NCI-H446 treated with DMSO at 0.1 percent for 48 hours (cell line): Measurements from ENCODE around the gene ZNF747.

Experiments
- DNase-seq: peaks from one replicate; lab custom pipeline; 2025; lab: John Stamatoyannopoulos, UW

The ZNF747 gene

DNA sequence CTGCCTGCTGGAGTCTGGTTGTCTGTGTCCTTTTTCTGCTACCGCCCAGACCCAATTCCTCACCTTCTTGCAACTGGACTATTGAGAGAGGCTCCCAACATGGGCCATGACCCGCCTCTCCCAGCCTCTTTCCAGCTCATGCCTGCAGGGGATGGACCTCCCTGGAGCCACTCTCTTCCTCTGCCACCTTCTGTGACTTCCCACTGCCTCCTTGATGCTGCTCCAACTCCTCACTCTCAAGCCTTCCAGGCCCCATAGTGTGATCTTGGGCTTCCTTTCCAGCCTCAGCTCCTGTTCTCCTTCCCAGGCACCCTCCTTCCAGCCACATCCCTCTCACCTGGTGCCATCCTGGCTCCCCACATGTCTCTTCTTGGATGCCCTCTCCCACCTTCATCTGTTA, 19.4 kb downstream of the ZNF747 start:
- DNase-seq: no peak

DNA sequence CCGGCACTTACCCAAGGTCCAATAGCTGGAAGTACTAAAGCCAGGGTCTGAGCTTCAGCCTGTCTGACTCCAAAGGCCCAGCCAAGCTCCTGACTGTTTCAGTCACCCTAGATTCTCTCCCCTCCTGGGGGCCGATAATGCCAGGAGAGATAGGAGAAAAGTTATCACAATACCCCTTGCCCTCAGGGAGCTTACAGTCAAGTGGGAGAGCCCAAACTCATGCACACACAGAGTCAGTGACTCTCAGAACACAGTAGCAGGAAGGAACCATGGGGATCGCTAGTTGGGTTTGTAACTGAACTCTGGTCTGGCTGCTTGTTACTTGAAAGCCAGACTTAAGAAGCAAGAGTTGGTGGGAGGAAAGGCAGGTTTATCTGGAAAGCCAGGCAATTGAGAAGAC, 23.1 kb downstream of the ZNF747 start:
- DNase-seq: no peak

DNA sequence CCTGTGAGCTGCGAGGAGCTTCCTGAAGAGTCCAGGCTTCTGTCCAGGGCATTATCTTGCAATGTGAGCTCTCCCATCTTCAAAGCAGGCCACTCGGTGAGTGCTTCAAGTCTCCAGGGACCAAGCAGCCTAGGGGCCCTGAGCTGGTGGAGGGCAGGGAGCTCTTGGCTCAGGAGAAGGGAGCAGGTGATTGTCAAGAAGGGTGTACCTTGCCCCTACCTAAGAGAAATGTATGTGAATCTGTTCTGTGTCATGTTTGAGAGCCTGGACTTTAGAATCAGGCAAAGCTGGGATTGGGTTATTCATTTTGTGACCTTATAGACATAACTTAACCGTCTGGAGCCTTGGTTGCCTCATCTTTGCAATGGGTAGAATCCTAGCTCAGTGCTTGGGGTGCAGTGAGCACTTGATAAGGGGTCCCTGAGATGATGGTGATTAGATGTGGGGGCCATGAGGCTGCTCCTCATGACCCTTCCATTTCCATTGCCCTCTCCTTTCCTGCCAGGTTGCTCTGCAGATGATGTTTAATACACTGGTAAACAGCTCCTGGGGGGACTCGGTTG, 24.2 kb downstream of the ZNF747 start:
- no peak for DNase-seq

DNA sequence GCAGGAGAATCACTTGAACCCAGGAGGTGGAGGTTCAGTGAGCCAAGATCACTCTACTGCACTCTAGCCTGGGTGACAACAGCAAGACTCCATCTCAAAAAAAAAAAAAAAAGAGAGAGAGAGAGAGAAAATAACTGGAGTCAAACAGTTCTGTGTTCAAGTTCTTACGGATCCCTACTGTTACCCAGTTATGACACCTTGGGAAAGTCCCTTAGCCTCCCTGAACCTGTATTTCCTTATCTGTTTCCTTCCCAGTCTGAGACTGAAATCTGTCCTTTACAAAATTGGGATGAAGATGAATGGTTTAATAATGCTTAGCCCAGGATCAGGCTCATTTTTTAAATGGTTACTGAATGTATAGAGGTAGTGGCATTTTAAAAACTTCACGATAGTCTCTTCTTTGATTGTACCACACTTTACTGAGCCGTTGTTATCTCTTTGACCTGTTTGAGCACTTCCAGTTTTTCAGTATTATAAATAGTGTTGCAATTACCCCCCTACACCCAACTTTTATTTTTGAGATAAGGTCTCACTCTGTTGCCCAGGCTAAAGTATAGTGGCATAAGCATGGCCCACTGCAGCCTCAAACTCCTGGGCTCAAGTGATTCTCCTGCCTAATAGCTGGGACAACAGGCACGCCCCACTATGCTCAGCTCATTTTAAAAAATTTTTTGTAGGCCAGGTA, 25.4 kb downstream of the ZNF747 start:
- no peak for DNase-seq

DNA sequence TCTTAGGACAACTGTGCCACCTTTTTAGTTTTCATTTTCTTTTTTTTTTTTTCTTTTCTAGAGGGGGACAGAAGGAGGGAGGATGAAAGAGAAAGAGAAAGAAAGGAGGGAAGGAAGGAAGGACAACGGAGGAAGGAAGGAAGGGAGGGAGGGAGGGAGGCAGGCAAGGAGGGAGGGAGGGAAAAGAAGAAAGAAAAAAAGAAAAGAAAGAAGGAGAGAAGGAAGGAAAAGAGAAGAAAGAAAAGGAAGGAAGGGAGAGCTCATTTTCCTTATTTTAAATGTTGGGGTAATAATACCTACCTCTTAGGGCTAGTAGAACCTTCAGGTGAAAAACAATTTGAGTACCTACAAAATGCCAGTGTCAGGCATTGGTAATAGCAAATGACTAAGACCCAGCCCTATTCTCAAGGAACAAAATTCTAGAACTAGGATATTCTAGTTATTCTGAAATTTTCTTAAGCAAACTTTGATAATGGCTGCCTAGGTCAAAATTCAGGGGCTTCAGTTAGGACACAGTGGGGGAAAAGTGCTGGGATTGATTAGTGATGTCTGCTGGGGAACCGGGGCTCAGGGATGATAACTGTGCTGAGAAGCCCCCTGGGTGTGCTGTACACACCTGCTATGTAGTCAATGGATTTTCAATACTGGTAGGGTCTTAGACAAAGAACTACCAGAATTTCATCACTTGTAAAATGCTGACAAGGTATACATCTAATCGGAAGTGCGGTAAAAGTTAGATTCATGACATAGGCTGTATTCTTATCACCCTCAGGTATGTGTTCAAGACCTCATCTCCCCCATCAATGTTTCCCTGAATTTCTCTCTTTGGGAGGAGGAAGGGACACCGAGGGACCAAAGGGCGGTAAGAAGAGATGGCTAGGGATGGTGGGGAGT, 31.0 kb downstream of the ZNF747 start:
- DNase-seq: no peak

DNA sequence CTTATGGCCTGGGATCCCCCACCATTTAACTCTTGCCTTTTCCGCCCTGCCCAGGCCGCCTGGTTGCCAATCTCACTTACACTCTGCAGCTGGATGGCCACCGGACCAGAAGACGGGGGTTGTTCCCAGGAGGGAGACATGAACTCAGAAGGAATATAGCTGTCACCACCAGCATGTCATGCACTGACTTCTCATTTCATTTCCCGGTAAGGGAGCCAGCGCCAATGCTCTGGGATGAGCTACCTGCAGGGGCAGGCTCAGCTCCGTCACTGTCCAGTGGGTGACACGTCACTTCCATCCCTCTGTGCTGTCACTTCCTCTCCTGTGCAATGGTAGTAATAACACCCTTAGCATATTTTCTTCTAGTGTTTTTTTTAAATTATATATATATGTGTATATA, 35.4 kb downstream of the ZNF747 start:
- DNase-seq: no peak

DNA sequence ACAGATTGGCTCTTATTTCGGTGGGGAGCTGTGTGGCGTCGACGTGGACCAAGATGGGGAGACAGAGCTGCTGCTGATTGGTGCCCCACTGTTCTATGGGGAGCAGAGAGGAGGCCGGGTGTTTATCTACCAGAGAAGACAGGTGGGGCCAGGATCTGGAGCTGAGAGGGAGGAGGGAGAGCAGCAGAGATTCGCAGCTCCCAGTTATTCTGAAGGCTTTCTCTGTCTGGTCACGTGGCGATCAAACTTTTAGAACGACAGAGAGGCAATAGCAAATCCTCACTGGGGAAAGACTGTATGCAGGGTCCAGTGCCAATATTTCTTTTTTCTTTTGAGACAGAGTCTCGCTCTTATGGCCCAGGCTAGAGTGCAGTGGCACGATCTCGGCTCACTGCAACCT, 39.9 kb downstream of the ZNF747 start:
- no peak for DNase-seq

DNA sequence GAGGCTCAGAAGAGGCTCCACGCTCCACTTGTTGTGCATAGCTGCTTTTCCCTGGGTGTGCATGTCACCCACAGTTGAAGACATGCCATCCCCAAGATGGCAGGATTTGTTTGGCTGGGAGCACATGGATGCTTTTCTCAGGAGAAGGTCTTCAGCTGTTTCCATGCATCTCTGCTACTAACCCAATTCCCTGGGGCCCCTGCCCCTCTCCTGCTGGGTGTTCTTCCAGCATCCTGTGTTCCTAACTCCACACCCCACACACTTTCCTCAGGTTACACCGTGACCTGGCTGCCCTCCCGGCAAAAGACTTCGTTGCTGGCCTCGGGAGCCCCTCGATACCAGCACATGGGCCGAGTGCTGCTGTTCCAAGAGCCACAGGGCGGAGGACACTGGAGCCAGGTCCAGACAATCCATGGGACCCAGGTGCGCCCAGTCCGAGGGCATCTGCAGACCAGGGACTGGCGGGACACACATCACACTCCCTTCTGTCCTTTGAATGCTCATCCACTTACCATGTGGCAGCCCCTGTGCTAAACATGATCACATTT, 40.6 kb downstream of the ZNF747 start:
- DNase-seq: no peak

DNA sequence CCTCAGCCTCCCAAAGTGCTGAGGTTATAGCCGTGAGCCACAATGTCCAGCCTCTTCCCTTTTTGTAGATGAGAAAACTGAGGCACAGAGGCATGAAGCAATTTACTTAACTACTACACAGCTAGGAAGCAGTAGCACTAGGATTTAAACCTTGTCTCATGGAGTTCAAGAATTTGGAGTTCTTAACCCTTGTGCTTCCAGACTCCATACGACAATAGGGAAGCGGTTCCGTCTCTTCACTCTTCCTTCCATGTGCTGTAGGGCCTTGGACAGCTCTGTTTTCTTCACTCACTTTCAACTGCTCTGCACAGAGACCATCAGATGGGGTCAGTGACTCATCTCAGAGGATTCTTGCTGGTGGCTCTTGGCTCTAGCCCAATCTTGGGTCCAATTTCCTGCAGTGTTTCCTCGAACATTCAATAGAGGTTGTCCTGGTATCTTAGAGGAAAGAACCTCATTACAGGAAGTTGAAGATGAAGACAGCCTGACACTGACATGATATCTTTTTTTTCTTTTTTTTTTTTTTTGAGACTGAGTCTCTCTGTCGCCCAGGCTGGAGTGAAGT, 42.8 kb downstream of the ZNF747 start:
- DNase-seq: no peak

DNA sequence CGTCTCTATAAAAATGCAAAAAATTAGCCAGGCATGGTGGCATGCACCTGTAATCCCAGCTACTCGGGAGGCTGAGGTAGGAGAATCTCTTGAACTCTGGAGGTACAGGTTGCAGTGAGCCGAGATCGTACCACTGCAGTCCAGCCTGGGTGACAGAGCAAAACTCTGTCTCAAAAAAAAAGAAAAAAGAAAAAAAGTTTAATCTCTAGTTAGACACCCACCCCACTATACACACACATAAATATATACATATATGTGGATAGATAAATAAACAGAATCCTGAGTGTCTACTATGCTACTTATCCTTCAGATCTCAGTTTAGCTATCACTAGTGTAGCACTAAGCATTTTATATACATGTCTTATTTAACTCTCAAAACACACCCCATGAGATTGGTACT, 43.4 kb downstream of the ZNF747 start:
- no peak for DNase-seq

DNA sequence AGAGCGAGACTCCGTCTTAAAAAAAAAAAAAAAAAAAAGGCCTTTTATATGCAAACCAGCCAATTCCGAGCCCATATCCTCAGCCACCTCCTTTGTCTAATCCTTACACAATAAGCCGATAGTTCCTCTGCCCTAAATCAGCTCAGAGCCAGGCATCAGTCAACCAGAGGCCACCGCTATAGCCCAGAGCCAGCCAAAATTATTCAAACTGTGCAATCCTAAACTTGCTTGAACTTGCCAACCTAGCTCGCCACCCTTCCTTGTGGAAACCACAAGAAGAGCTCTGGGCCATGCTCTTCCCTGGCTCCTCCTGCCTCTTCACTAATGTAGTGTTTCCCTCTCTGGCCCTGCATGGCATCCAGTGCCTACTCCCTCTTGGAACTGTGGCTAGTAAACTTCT, 44.4 kb downstream of the ZNF747 start:
- no peak for DNase-seq

DNA sequence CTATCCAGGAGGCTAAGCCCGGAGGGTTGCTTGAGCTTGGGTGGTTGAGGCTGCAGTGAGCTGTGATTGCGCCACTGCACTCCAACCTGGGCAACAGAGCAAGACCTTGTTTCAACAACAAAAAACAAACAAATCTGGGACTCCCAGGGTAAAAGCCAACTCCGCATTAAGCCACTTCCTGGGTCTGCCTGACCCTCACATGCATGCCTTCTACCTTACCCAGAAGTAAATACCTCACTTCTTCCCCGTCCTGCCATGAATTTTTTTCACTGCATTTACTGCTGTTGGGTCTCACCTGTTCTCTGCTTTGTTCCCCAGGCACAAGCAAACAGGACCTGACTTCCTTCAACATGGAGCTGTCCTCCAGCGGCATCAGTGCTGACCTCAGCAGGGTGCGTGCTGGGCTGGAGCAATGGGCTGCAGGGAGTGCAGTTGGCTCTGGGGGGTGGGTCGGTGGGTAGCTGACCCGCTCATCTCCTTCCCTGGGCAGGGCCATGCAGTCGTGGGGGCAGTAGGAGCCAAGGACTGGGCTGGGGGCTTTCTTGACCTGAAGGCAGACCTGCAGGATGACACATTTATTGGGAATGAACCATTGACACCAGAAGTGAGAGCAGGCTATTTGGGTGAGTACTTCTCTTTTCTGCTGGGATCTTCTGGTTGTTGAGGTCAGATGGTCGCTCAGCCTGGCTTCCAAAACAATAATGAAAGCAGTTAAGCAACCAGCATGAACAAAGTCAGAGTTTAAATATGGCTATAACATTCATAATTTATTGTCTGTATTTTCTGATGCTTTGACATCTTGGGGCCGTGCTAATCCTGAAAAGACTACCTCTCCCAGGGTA, 45.7 kb downstream of the ZNF747 start:
- DNase-seq: no peak

DNA sequence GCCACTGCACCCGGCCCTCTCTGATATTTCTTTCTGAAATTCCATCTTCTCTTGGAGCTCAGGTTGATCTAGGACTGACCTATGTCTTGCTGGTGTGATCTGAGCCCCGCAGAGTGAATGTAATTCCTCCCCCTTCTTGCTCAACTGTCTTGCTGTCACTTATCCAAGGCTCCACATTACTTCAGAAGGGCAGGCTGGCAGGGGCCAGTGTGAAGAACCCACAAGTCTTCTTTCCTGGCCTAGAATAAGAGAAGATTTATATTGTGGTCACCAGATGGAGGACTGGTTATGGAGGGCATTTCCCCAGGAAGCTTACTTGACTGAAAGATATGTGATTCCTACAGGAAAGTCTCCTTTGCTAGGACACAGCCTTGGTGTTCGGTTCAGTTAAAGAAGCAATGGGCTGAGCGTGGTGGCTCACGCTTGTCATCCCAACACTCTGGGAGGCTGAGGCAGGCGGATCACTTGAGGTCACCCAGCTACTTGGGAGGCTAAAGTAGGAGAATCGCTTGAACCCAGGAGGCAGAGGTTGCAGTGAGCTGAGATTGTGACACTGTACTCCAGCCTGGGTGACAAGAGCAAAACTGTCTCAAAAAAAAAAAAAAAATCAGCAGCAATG, 48.7 kb downstream of the ZNF747 start:
- no peak for DNase-seq

DNA sequence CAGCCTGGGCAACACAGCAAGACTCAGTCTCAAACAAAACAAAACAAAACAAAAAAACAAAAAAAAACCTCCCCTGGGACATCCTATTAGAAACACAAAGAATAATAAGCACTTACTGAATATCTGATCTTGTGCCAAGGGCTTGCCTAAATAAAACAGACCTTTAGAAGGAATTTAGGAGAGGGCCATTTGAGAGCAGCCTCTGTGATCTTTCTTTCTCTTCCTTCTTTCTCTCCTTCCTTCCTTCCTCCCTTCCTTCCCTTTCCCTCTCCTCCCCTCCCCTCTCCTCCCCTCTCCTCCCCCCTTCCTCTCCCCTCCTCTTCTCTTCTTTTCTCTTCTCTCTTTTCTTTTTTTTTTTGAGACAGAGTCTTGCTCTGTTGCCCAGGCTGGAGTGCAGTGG, 49.8 kb downstream of the ZNF747 start:
- no peak for DNase-seq

DNA sequence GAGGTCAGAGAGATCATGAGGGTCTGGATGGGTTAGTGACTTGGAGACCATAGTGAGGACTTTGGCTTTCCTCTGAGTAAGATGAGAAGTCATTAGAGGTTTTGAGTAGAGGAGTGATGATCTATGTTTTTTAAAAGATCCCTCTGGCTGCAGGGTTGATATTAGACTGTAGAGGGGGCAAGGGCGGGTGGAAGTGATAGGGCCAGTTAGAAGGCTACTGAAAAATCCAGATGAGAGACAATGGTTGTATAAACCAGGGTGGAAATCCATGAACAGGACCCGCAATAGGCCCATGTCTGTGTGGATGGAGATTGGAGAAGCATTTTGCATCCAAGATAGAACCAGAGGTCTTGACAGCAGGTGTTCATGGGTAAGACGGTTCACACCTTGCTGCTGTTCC, 52.3 kb downstream of the ZNF747 start:
- DNase-seq: no peak

DNA sequence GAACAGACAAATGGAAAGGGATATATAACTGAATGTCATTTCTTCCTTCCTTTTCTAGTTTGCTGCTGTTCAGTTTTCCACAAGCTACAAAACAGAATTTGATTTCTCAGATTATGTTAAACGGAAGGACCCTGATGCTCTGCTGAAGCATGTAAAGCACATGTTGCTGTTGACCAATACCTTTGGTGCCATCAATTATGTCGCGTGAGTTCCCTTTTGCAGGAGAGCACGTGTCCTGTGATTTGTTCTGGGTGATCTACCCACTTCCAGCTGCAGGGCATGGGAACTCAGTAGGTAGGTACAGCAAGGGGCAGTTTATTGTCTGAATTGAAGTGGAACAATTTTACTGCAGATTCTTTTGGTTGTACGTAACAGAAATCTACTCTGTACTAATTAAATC, 53.3 kb downstream of the ZNF747 start:
- DNase-seq: no peak
